DOHH2 (cell line): ENCODE data around the gene PPP1R36.

Experiments
- CTCF ChIP-seq: fragments of 200-600 bp; sonication (generic); IDR thresholded peaks from one replicate; pipeline ENCODE4 v1.5.1; 2014; ENCODE audit warnings: antibody characterized with exemption, mild to moderate bottlenecking, low read depth, low read length; ENCODE audit not compliant: poor library complexity, severe bottlenecking
- EZH2phosphoT487 ChIP-seq: fragments of 200-600 bp; sonication (generic); IDR thresholded peaks from 2 replicates; pipeline ENCODE4 v1.6.1; 2017; ENCODE audit warnings: borderline replicate concordance, mild to moderate bottlenecking, antibody characterized with exemption, low read length, moderate library complexity, mixed read lengths

GRCh38 chr14:64580467-64580866, 30.7 kb downstream of the PPP1R36 start:
- TF ChIP-seq CTCF (no peak), EZH2phosphoT487 (no peak)
